ENCODE measurements around the gene HMCN1. TPM values are rescaled to one million over a fixed set of nuclear protein-coding genes. Genes with fewer than 3 reads are reported as not detected.

HMCN1 gene
- total RNA-seq, 1 experiment from 2014 or later, result 0.23 TPM

DNA sequence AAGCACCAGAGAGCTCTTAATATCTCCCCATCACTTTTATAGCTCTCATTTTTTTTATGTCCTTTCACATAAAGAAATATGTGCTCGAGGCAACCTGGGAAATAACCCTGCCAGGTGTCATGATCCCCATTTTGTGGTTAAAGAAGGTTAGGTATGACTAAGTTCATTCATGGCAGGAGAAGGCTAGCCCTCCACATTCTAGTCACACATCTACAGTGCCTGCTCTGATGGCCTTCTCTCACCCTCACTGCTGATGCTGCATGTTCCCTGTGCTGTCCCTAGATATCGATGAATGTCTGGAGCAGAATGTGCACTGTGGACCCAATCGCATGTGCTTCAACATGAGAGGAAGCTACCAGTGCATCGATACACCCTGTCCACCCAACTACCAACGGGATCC, 453.4 kb downstream of the HMCN1 start:
- TF ChIP-seq SIN3A (IDR thresholded peaks at IDR 0.05; ENCODE audit: borderline replicate concordance, insufficient read depth, low read depth, low read length) (no peak), TCF7L2 (IDR thresholded peaks at IDR 0.05; ENCODE audit: low read depth, low read length) (no peak), POLR2AphosphoS5 (IDR thresholded peaks at IDR 0.05; ENCODE audit: low read depth, low read length) (no peak)
- TF ChIP-seq, protein P1, sequence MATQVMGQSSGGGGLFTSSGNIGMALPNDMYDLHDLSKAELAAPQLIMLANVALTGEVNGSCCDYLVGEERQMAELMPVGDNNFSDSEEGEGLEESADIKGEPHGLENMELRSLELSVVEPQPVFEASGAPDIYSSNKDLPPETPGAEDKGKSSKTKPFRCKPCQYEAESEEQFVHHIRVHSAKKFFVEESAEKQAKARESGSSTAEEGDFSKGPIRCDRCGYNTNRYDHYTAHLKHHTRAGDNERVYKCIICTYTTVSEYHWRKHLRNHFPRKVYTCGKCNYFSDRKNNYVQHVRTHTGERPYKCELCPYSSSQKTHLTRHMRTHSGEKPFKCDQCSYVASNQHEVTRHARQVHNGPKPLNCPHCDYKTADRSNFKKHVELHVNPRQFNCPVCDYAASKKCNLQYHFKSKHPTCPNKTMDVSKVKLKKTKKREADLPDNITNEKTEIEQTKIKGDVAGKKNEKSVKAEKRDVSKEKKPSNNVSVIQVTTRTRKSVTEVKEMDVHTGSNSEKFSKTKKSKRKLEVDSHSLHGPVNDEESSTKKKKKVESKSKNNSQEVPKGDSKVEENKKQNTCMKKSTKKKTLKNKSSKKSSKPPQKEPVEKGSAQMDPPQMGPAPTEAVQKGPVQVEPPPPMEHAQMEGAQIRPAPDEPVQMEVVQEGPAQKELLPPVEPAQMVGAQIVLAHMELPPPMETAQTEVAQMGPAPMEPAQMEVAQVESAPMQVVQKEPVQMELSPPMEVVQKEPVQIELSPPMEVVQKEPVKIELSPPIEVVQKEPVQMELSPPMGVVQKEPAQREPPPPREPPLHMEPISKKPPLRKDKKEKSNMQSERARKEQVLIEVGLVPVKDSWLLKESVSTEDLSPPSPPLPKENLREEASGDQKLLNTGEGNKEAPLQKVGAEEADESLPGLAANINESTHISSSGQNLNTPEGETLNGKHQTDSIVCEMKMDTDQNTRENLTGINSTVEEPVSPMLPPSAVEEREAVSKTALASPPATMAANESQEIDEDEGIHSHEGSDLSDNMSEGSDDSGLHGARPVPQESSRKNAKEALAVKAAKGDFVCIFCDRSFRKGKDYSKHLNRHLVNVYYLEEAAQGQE (IDR thresholded peaks at IDR 0.05; ENCODE audit: insufficient read depth in 1 of 2, low read depth in 2 of 2, low read length in 1 of 2), result no peak
- TF ChIP-seq, protein P2, sequence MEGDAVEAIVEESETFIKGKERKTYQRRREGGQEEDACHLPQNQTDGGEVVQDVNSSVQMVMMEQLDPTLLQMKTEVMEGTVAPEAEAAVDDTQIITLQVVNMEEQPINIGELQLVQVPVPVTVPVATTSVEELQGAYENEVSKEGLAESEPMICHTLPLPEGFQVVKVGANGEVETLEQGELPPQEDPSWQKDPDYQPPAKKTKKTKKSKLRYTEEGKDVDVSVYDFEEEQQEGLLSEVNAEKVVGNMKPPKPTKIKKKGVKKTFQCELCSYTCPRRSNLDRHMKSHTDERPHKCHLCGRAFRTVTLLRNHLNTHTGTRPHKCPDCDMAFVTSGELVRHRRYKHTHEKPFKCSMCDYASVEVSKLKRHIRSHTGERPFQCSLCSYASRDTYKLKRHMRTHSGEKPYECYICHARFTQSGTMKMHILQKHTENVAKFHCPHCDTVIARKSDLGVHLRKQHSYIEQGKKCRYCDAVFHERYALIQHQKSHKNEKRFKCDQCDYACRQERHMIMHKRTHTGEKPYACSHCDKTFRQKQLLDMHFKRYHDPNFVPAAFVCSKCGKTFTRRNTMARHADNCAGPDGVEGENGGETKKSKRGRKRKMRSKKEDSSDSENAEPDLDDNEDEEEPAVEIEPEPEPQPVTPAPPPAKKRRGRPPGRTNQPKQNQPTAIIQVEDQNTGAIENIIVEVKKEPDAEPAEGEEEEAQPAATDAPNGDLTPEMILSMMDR (IDR thresholded peaks at IDR 0.05), result no peak
- H3K27ac ChIP-seq (ENCODE audit: low read length), result no peak overlapping the region
- DNase-seq (ENCODE audit: low read depth, low spot score), result no peak

DNA sequence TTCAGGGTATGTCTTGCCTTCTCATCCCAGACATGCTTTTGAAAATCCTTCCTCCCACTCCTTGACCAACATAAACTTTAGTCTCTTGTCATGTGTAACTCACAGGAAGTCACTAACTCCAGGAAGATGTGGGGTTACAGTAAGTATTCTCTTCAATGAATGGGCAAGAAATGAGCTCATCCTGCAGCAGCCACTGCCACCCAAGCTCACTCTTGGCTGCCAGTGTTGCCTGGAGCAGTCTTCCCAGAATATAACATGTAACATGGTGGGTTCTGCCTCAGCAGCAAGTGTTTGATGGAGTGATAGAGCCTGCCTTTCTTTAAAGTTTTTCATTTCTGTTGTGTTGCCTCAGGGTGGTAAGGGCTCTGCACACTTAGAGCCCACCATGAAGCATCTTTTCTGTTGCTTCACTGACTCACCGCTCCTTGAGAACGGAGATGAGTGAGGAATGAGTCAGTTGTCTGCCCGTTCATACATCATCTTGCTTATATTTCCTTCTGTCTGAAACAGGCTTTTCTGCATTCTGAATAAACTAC, 453.9 kb downstream of the HMCN1 start:
- Histone ChIP-seq H3K4me3 (ENCODE audit: low read depth in 2 of 2, low read length in 2 of 2) (no peak overlapping the region), H3K36me3 (ENCODE audit: control insufficient read depth, insufficient read depth, low read length) (no peaks in the 10 kb centered on the region), H3K27ac (ENCODE audit: low read length) (no peak overlapping the region), H3K4me1 (ENCODE audit: control insufficient read depth, insufficient read depth, low read length) (no peaks in the 10 kb centered on the region), H3K9me3 (ENCODE audit: control insufficient read depth, insufficient read depth, low read depth, low read length) (no peaks in the 10 kb centered on the region), H3K27me3 (ENCODE audit: control insufficient read depth, insufficient read depth, low read length) (no peaks in the 10 kb centered on the region)
- DNase-seq (ENCODE audit: low read depth, low spot score), result peak; percentile 80
- in situ Hi-C loops (cut with HindIII; ENCODE audit: low pct_unique_long_range_greater_than_20kb, low sequenced_read_pairs) (no loop called here), intact Hi-C loops (cut with micrococcal nuclease; ENCODE audit: unreplicated experiment) (no loop called here)
- ChIA-PET CTCF (interaction anchor here (0.6 kb wide), 1 partner anchor 65 kb away, joined by 3 read pairs; no protein-coding TSS in a partner anchor), POLR2A (no interaction called here)
- peak; percentile 74; the same call in 1 of the 2 replicates for ATAC-seq
- TF ChIP-seq SIN3A (IDR thresholded peaks at IDR 0.05; ENCODE audit: borderline replicate concordance, insufficient read depth, low read depth, low read length) (no peak), TCF7L2 (IDR thresholded peaks at IDR 0.05; ENCODE audit: low read depth, low read length) (no peak), POLR2AphosphoS5 (IDR thresholded peaks at IDR 0.05; ENCODE audit: low read depth, low read length) (no peak)
- TF ChIP-seq, protein P2 (IDR thresholded peaks at IDR 0.05), result no peak
- TF ChIP-seq, protein P1 (IDR thresholded peaks at IDR 0.05; ENCODE audit: insufficient read depth in 1 of 2, low read depth in 2 of 2, low read length in 1 of 2), result no peak
- BruUV-seq (replicated peaks), result no TSS peak

More for the DNA sequence above, 453.4 kb downstream of the HMCN1 start:
- in situ Hi-C loops (cut with HindIII; ENCODE audit: low pct_unique_long_range_greater_than_20kb, low sequenced_read_pairs) (no loop called here), intact Hi-C loops (cut with micrococcal nuclease; ENCODE audit: unreplicated experiment) (no loop called here)
- Histone ChIP-seq H3K27me3 (ENCODE audit: control insufficient read depth, insufficient read depth, low read length) (no peaks in the 10 kb centered on the region), H3K9me3 (ENCODE audit: control insufficient read depth, insufficient read depth, low read depth, low read length) (no peaks in the 10 kb centered on the region), H3K36me3 (ENCODE audit: control insufficient read depth, insufficient read depth, low read length) (no peaks in the 10 kb centered on the region), H3K4me1 (ENCODE audit: control insufficient read depth, insufficient read depth, low read length) (no peaks in the 10 kb centered on the region), H3K4me3 (ENCODE audit: low read depth in 2 of 2, low read length in 2 of 2) (no peak overlapping the region)
- ATAC-seq, result peak; percentile 53; the same call in 1 of the 2 replicates
- ChIA-PET POLR2A (no interaction called here), CTCF (no interaction called here)
- BruUV-seq (replicated peaks), result no TSS peak

Measured in Panc1 (cell line).